ENCODE measurements around the gene PTTG1IP.

The PTTG1IP gene

GRCh38 chr21:44810779-44811178, 62.7 kb downstream of the PTTG1IP start (continued):
- TF ChIP-seq ZNF266 (tag by site-specific recombination; IDR thresholded peaks at IDR 0.05; ENCODE audit: low read depth) (no peak), ZNF626 (tag by site-specific recombination; IDR thresholded peaks at IDR 0.05) (no peak), KLF9 (tag by site-specific recombination; IDR thresholded peaks at IDR 0.05; ENCODE audit: low read depth) (peak; percentile 99), MZF1 (tag by site-specific recombination; IDR thresholded peaks at IDR 0.05; ENCODE audit: borderline replicate concordance) (no peak), ZNF639 (tag by site-specific recombination; IDR thresholded peaks at IDR 0.05) (no peak), ZNF184 (tag by site-specific recombination; IDR thresholded peaks at IDR 0.05) (no peak), ZNF10 (tag by site-specific recombination; IDR thresholded peaks at IDR 0.05) (no peak), ZNF280C (tag by site-specific recombination; IDR thresholded peaks at IDR 0.05) (0 out of 2 replicates have a peak, but pooled peaks have one; percentile 55), ZNF548 (tag by site-specific recombination; IDR thresholded peaks at IDR 0.05) (no peak), ZBTB49 (tag by site-specific recombination; IDR thresholded peaks at IDR 0.05; ENCODE audit: low read depth) (no peak), ZNF292 (tag by site-specific recombination; IDR thresholded peaks at IDR 0.05; ENCODE audit: borderline replicate concordance, low read depth) (no peak), ZBTB17 (tag by site-specific recombination; IDR thresholded peaks at IDR 0.05) (no peak), GFI1B (tag by site-specific recombination; IDR thresholded peaks at IDR 0.05) (no peak), ZNF324 (tag by site-specific recombination; IDR thresholded peaks at IDR 0.05) (no peak), ZNF239 (tag by site-specific recombination; IDR thresholded peaks at IDR 0.05) (0 out of 2 replicates have a peak, but pooled peaks have one; percentile 65), ZIC2 (tag by site-specific recombination; IDR thresholded peaks at IDR 0.05) (no peak), ZNF629 (tag by site-specific recombination; IDR thresholded peaks at IDR 0.05) (no peak), ZNF677 (tag by site-specific recombination; IDR thresholded peaks at IDR 0.05) (no peak), PRDM10 (tag by site-specific recombination; IDR thresholded peaks at IDR 0.05) (no peak), KLF1 (tag by site-specific recombination; IDR thresholded peaks at IDR 0.05) (peak; percentile 99), KLF10 (tag by site-specific recombination; IDR thresholded peaks at IDR 0.05) (peak; percentile 62), ZNF121 (tag by site-specific recombination; IDR thresholded peaks at IDR 0.05) (no peak), ATF2 (tag by site-specific recombination; IDR thresholded peaks at IDR 0.05; ENCODE audit: low read depth) (no peak), KLF16 (tag by site-specific recombination; IDR thresholded peaks at IDR 0.05) (no peak), ZNF645 (tag by site-specific recombination; IDR thresholded peaks at IDR 0.05) (no peak), ZNF747 (tag by site-specific recombination; IDR thresholded peaks at IDR 0.05) (no peak), ZNF660 (tag by site-specific recombination; IDR thresholded peaks at IDR 0.05) (no peak), ZBTB26 (tag by site-specific recombination; optimal IDR thresholded peaks at IDR 0.05) (no peak)

Measured in HEK293 (cell line).